ENCODE measurements around the gene GCLM.

DNA sequence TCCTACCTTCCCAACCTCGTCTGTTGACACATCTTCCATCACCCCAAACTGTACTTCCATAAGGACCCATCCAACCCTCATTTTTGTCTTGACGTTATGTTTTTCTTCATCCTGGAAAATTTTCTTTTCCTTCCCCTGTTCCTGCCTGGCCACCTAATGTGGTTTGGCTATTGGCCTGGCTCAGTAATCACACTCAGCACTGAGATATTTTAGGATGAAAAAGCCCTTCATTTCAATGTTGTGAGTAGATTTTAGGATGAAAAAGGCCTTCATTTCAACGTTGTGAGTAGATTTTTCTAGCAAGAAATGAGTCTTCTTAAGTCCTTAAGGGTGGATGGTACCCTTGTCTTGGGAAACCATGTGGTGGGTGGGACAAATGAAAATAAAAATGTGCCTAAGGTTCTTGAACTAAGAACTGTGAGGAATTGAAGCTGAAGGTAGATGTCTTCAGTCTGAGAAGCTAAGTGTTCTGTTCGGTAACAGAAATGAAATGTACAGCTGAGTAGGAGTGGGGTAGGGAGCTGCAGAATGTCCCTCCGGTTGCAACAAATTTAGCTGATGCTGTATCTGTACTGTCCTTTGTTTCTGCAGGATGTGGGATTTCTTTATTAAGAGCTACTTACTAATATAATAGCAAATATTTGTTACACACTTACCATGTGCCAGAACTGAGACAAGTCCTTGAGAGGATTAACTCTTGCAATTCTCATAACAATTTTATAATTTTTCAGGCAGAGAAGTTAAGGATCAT, 66.3 kb downstream of the GCLM start:
- TF ChIP-seq, protein P1, sequence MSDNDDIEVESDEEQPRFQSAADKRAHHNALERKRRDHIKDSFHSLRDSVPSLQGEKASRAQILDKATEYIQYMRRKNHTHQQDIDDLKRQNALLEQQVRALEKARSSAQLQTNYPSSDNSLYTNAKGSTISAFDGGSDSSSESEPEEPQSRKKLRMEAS (IDR thresholded peaks at IDR 0.05) = no peak
- TF ChIP-seq, protein P2, sequence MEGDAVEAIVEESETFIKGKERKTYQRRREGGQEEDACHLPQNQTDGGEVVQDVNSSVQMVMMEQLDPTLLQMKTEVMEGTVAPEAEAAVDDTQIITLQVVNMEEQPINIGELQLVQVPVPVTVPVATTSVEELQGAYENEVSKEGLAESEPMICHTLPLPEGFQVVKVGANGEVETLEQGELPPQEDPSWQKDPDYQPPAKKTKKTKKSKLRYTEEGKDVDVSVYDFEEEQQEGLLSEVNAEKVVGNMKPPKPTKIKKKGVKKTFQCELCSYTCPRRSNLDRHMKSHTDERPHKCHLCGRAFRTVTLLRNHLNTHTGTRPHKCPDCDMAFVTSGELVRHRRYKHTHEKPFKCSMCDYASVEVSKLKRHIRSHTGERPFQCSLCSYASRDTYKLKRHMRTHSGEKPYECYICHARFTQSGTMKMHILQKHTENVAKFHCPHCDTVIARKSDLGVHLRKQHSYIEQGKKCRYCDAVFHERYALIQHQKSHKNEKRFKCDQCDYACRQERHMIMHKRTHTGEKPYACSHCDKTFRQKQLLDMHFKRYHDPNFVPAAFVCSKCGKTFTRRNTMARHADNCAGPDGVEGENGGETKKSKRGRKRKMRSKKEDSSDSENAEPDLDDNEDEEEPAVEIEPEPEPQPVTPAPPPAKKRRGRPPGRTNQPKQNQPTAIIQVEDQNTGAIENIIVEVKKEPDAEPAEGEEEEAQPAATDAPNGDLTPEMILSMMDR (IDR thresholded peaks at IDR 0.05 in 2 of 3, conservative IDR thresholded peaks at IDR 0.05 in 1 of 3; ENCODE audit: borderline replicate concordance in 1 of 3, insufficient read depth in 1 of 3, low read depth in 2 of 3, low read length in 2 of 3) = no peak
- no peak for TF ChIP-seq EZH2phosphoT487 (IDR thresholded peaks at IDR 0.05; ENCODE audit: borderline replicate concordance)
- no peak for TF ChIP-seq POLR2A (IDR thresholded peaks at IDR 0.05; ENCODE audit: borderline replicate concordance, extremely low read depth, insufficient read depth, insufficient read length)
- no peak for TF ChIP-seq EZH2 (IDR thresholded peaks at IDR 0.05)
- TF ChIP-seq YY1 (IDR thresholded peaks at IDR 0.05; ENCODE audit: extremely low read depth, insufficient replicate concordance, low read depth, low read length) = no peak
- no peak for TF ChIP-seq ELF1 (IDR thresholded peaks at IDR 0.05; ENCODE audit: borderline replicate concordance, low read depth)

All from HCT116 (cell line).